Mucosa of gallbladder (tissue), 1 donor: Measurements from ENCODE around the gene PIWIL4. TPM values are rescaled to one million over a fixed set of nuclear protein-coding genes. Genes with fewer than 3 reads are reported as not detected.
"Not testable (repeated sequence)": the region's sequence is repeated elsewhere in the genome, so short reads cannot be mapped to it uniquely, and the experiment has no call there.

Experiments
- DNase-seq: peaks from one replicate; pipeline ENCODE4 v3.0.0-alpha.2; 2020; ENCODE audit warnings: low spot score
- total RNA-seq: library from RNA; stranded (reverse); gene quantifications from one replicate; pipeline ENCODE4 v1.2.1, GENCODE V29; 2021
- donor health status: DM: no; HTN: no; CAD: no.

Gene PIWIL4
- total RNA-seq, 1 donor from 2014 or later: 11.0 TPM

DNA sequence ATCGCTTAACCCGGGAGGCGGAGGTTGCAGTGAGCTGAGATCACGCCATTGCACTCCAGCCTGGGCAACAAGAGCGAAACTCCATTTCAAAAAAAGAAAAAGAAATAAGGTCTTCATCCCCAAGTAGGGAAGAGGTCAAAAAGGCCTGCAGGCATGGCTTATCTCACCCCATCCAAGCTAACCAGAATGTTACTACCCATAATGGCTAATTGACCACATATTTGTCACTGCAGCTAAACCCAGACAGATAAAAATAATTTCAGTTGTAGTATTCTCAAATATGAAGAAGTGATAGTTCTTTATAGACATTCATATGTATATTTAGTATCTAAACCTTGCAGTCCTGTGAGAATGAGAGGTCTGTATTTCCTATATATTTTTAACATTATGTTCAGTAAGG lies 17.8 kb downstream of the PIWIL4 start:
- no peak for DNase-seq

GRCh38 chr11:94585399-94585798 lies 18.2 kb downstream of the PIWIL4 start:
- no peak for DNase-seq

DNA sequence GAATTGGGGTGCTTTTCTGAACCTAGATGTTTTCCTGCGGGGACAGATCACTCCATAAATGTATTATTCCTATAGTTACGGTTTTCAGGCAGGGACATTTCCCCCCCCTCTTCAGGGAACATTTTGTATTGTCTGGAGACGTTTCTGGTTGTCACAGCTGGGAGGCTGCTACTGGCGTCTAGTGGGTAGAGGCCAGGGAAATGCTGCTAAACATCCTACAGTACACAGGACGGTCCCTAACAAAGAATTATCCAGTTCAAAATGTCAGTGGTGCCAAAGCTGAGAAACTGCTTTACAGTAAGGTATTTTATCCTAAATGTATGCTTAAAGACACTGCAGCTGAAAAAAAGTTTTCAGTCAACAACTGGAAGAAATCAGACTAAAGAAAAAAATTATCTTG lies 19.4 kb downstream of the PIWIL4 start:
- no peak for DNase-seq

DNA sequence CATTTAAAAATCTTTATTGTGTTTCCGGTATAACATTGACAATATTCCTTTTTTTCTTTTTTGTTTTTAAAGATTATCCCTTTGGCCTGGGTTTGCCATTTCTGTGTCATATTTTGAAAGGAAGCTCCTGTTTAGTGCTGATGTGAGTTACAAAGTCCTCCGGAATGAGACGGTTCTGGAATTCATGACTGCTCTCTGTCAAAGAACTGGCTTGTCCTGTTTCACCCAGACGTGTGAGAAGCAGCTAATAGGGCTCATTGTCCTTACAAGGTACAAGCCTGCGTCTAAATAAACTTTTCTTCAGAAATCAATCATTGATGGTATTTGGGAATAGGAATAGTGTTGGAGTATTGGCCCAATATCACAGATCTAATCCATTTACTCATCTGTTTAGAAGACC lies 19.8 kb downstream of the PIWIL4 start:
- DNase-seq: peak; percentile 61

DNA sequence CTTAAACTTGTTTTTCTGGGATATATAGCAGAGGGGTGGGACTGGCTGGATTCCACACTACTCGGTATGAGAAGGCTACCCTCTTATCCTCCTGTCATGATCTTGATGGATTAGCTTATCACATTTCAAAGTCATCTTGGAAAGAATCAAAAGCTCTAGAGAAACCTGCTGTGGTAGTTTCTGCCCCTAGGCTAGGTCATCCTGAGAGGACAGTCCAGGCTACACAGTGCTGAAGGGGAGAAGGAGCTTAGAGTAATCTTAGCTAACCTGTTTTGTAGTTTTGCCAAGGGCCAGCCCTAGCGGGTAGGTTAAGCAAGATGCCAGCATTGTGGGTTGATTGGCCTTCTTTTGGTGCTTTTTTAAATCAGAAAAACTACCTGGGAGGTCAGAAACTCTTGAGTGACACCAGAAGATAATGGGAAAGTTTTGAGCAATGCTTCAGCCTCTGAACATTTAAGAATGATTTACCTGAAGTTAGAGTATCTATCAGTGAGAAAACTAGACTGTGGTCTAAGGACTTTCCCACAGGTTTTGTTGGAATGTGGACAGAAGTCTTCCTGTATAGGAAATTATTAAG lies 21.3 kb downstream of the PIWIL4 start:
- no peak for DNase-seq

GRCh38 chr11:94590352-94591041 lies 23.3 kb downstream of the PIWIL4 start:
- DNase-seq: no peak

GRCh38 chr11:94593030-94593429 lies 25.9 kb downstream of the PIWIL4 start:
- no peak for DNase-seq

DNA sequence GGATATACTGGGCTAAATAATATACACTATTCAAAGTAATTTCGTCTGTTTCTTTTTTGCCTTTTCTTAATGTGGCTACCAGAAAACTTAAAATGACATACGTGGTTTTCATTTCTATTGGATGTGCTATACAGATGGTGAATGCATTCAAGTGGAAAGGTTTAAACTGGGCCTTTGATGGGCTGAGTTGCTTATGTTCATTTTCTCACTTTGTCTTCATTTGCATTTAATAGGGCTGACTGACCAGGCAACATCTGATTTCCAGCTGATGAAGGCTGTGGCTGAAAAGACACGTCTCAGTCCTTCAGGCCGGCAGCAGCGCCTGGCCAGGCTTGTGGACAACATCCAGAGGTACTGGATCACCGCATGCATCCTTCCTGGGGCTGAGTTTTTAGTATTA lies 27.9 kb downstream of the PIWIL4 start:
- DNase-seq: no peak

DNA sequence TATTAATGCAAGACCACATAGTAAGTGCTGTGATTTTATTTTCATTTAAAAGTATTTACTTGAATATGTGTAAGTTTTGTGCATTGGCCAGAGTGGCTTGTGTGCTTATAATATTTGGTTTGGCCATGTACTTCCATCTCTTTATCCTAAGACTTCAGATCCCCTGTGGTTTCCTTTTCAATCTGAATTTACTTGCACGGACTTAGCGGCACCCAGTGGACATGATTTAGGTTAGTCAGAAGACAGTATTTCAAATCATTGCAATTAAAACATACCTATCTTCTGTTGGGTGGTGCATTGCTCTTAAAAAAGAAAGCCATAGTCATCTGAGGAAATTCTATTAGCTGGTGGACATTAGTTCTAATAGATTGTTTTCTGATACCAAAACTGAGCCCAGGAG lies 30.7 kb downstream of the PIWIL4 start:
- no peak for DNase-seq

- DNase-seq: no peak
Observed at GRCh38 chr11:94599510-94599909, 32.3 kb downstream of the PIWIL4 start.

GRCh38 chr11:94602430-94603372 lies 35.5 kb downstream of the PIWIL4 start:
- DNase-seq: peak; percentile 66

DNA sequence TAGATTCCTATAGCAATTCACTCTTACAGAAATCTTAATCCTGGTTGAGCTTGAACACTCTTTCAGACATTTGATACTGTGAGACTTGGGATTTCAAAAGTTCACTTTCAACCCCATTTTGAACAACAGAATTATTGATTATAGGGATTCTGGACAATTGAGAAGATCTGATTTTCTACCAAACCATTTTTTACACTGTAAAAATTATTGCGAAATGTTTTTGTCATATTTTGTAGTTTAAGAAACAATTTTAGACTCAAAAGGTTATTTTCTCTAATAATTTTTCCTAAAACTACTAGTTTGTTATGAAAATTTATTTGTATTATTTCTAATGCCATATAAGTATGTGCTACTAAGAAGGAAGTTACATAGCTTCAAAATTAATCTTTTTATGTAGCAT lies 36.4 kb downstream of the PIWIL4 start:
- DNase-seq: no peak

GRCh38 chr11:94604482-94604881 lies 37.3 kb downstream of the PIWIL4 start:
- DNase-seq: no peak

GRCh38 chr11:94613120-94613519 lies 46.0 kb downstream of the PIWIL4 start:
- DNase-seq: no peak

- DNase-seq: peak; percentile 66
Observed at GRCh38 chr11:94623120-94623735, 56.1 kb downstream of the PIWIL4 start.

- not testable (repeated sequence) for DNase-seq
Observed at GRCh38 chr11:94625422-94625821, 58.3 kb downstream of the PIWIL4 start.

DNA sequence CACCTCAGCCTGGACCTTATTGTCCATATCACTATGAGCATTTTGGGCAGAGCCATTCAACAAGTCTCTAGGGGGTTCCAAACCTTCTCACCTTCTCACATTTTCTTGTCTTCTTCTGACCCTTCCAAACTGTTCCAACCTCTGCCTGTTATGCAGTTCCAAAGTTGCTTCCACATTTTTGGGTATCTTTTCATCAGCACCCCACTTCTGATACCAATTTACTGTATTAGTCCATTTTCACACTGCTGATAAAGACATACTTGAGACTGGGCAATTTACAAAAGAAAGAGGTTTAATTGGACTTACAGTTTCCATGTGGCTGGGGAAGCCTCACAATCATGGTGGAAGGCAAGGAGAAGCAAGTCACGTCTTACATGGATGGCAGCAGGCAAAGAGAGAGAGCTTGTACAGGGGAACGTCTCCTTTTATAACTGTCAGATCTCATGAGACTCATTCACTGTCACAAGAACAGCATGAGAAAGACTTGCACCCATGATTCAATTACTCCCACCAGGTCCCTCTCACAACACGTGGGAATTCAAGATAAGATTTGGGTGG lies 59.9 kb downstream of the PIWIL4 start:
- not testable (repeated sequence) for DNase-seq

GRCh38 chr11:94629741-94630140 lies 62.6 kb downstream of the PIWIL4 start:
- DNase-seq: no peak

DNA sequence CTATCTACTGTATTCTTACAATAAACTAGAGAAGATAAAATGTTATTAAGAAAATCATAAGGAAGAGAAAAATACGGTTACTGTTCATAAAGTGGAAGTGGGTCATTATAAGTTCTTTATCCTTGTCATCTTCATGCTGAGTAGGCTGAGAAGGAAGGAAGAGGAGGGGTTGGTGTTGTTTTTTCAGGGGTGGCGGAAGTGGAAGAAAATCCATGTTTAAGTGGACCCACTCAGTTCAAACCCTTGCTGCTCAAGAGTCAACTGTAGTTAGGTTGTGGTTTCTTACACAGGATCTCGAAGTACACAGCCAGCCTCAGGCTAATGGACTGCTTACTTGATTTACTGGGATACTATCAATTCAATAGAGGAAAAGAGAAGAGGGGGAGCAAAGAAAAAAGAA lies 63.1 kb downstream of the PIWIL4 start:
- no peak for DNase-seq

DNA sequence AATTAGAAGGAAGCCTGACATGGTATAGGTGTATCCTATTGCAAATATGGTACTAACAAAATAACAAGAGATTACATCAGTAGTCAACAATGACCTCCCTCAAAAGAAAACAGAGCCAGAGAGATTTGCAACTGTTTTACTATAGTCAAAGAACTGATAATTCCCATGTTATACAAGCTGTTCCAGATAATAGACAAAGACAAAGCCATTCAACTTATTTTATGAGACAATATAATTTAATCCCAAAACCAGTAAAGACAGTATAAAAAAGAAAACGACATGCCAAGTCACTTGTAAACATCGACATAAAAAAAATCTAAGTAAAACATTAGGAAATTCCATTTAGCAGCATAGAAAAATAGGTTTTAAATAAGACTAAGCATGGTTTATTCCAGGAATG lies 65.2 kb downstream of the PIWIL4 start:
- no peak for DNase-seq

- DNase-seq: no peak
Observed at GRCh38 chr11:94635072-94635471, 67.9 kb downstream of the PIWIL4 start.

GRCh38 chr11:94636388-94636949 lies 69.3 kb downstream of the PIWIL4 start:
- no peak for DNase-seq
